ENCODE results near the gene C1QTNF8. TPM values are rescaled to one million over a fixed set of nuclear protein-coding genes. Genes with fewer than 3 reads are reported as not detected.
A peak's percentile ranks its signal among the peaks of the same experiment; 100 is the strongest.

The C1QTNF8 gene
- total RNA-seq, 1 donor from 2014 or later, result not detected

GRCh38 chr16:1074379-1074649 is 21.7 kb downstream of the C1QTNF8 start:
- Mint-ChIP-seq H3K9me3 (no peaks in the 10 kb centered on the region), H3K36me3 (no peaks in the 10 kb centered on the region), H3K4me1 (ENCODE audit: unreplicated experiment) (peaks cover 8% of the 10 kb centered on the region), H3K4me3 (no peak overlapping the region), H3K27me3 (peaks cover 26% of the 10 kb centered on the region), H3K27ac (no peak overlapping the region)
- TF ChIP-seq CTCF (conservative IDR thresholded peaks at IDR 0.05), result no peak
- DNase-seq (ENCODE audit: extremely low spot score, unreplicated experiment), result no peak

GRCh38 chr16:1073566-1074378 is 22.3 kb downstream of the C1QTNF8 start:
- no peak overlapping the region for H3K4me3 Mint-ChIP-seq
- no peak overlapping the region for H3K27ac Mint-ChIP-seq
- DNase-seq (ENCODE audit: extremely low spot score, unreplicated experiment), result no peak
- no peaks in the 10 kb centered on the region for H3K9me3 Mint-ChIP-seq
- H3K4me1 Mint-ChIP-seq (ENCODE audit: unreplicated experiment), result peaks cover 8% of the 10 kb centered on the region
- H3K36me3 Mint-ChIP-seq, result no peaks in the 10 kb centered on the region
- peaks cover 26% of the 10 kb centered on the region for H3K27me3 Mint-ChIP-seq
- peak; percentile 58 for TF ChIP-seq CTCF (conservative IDR thresholded peaks at IDR 0.05)

GRCh38 chr16:1073262-1073558 is 22.8 kb downstream of the C1QTNF8 start:
- H3K4me1 Mint-ChIP-seq (ENCODE audit: unreplicated experiment), result peaks cover 8% of the 10 kb centered on the region
- no peaks in the 10 kb centered on the region for H3K9me3 Mint-ChIP-seq
- no peak overlapping the region for H3K4me3 Mint-ChIP-seq
- DNase-seq (ENCODE audit: extremely low spot score, unreplicated experiment), result no peak
- H3K27me3 Mint-ChIP-seq, result peaks cover 26% of the 10 kb centered on the region
- no peaks in the 10 kb centered on the region for H3K36me3 Mint-ChIP-seq
- H3K27ac Mint-ChIP-seq, result no peak overlapping the region
- TF ChIP-seq CTCF (conservative IDR thresholded peaks at IDR 0.05), result no peak

- Mint-ChIP-seq H3K27me3 (peaks cover 26% of the 10 kb centered on the region), H3K4me3 (no peak within 1 kb of the TSS), H3K27ac (no peak within 1 kb of the TSS), H3K36me3 (no peaks in the 10 kb centered on the region), H3K4me1 (ENCODE audit: unreplicated experiment) (peaks cover 8% of the 10 kb centered on the region), H3K9me3 (no peaks in the 10 kb centered on the region)
- no peak for DNase-seq (ENCODE audit: extremely low spot score, unreplicated experiment)
- TF ChIP-seq CTCF (conservative IDR thresholded peaks at IDR 0.05), result no peak
Measured at GRCh38 chr16:1072526-1073261, 23.4 kb downstream of the C1QTNF8 start, which contains the start of gene SSTR5. TSS of gene SSTR5 (plus strand) at chr16:1072747. CDS start at chr16:1078869, 6,122 bp downstream.

GRCh38 chr16:1071561-1072225 is 24.4 kb downstream of the C1QTNF8 start:
- DNase-seq (ENCODE audit: extremely low spot score, unreplicated experiment), result no peak
- Mint-ChIP-seq H3K4me3 (no peak overlapping the region), H3K9me3 (no peaks in the 10 kb centered on the region), H3K27ac (no peak overlapping the region), H3K36me3 (no peaks in the 10 kb centered on the region), H3K4me1 (ENCODE audit: unreplicated experiment) (peaks cover 5% of the 10 kb centered on the region), H3K27me3 (peaks cover 28% of the 10 kb centered on the region)
- TF ChIP-seq CTCF (conservative IDR thresholded peaks at IDR 0.05), result no peak
